ENCODE data around the gene DNPH1. TPM values are rescaled to one million over a fixed set of nuclear protein-coding genes. Genes with fewer than 3 reads are reported as not detected.

Gene DNPH1
- total and polyA plus RNA-seq, 9 of the 15 experiments (the other 6 are each of a cell fraction or from before 2014, with no cell fraction given), result 7.3 to 300 (median 68.7) TPM

- no TSS peak for BruUV-seq (replicated peaks)
- ATAC-seq (no peak), DNase-seq (ENCODE audit: extremely low read depth in 1 of 4, low spot score in 3 of 4) (no peak), FAIRE-seq (no peak)
- H3K79me2 ChIP-seq (ENCODE audit: control insufficient read depth, insufficient read depth, low read length), result no peaks in the 10 kb centered on the region
- no peaks in the 10 kb centered on the region for H3K36me3 ChIP-seq (ENCODE audit: control insufficient read depth, insufficient read depth, low read length)
- intact Hi-C loops (cut with micrococcal nuclease) (no loop called here), in situ Hi-C loops (cut with MboI) (no loop called here)
- no peak overlapping the region for H3K4me3 ChIP-seq
- TF ChIP-seq ADNP (tag; IDR thresholded peaks at IDR 0.05) (0 out of 2 replicates have a peak, but pooled peaks have one; percentile 23), RBM25 (IDR thresholded peaks at IDR 0.05; ENCODE audit: low read depth, low read length, severe bottlenecking) (peak; percentile 50), CBX3 (IDR thresholded peaks at IDR 0.05; ENCODE audit: borderline replicate concordance in 1 of 2, low read length in 2 of 2) (peak in 1 of 2 experiments; percentile 77; a peak in 2 of 3 replicates), ZFP30 (CRISPR knock-in tag; IDR thresholded peaks at IDR 0.05; ENCODE audit: borderline replicate concordance) (peak; percentile 83; the same call in 1 of the 2 replicates), TRIM28 (IDR thresholded peaks at IDR 0.05) (0 out of 2 replicates have a peak, but pooled peaks have one; percentile 28), HDAC1 (IDR thresholded peaks at IDR 0.05) (no peak), NFIC (IDR thresholded peaks at IDR 0.05) (no peak), NBN (IDR thresholded peaks at IDR 0.05; ENCODE audit: low read depth) (no peak), SNRNP70 (optimal IDR thresholded peaks at IDR 0.05; ENCODE audit: low read depth, low read length) (no peak), SLC30A9 (CRISPR knock-in tag; IDR thresholded peaks at IDR 0.05) (no peak), FOXK2 (conservative IDR thresholded peaks at IDR 0.05 in 1 of 2, IDR thresholded peaks at IDR 0.05 in 1 of 2; ENCODE audit: low read depth in 2 of 2) (no peak), NUFIP1 (IDR thresholded peaks at IDR 0.05; ENCODE audit: partially characterized antibody) (no peak), XRCC4 (IDR thresholded peaks at IDR 0.05; ENCODE audit: extremely low read depth, insufficient read depth, insufficient read length) (no peak)
- 0 out of 2 replicates have a peak, but pooled peaks cover 4% of the 10 kb centered on the region for H4K20me1 ChIP-seq (replicated peaks; ENCODE audit: control insufficient read depth, insufficient read depth, low read length)
- peaks cover 33 to 44% of the 10 kb centered on the region in 2 experiments for H3K27me3 ChIP-seq (ENCODE audit: control insufficient read depth in 2 of 2, insufficient read depth in 2 of 2, low read length in 2 of 2)
- peaks cover 3% of the 10 kb centered on the region; the same call in 1 of the 2 replicates for H3K9me3 ChIP-seq (replicated peaks; ENCODE audit: control insufficient read depth, insufficient read depth, low read depth, low read length)
- H2AFZ ChIP-seq (ENCODE audit: low read depth, low read length), result no peak overlapping the region
- H3K9me1 ChIP-seq (ENCODE audit: control insufficient read depth, insufficient read depth, low read length), result no peaks in the 10 kb centered on the region
- H3K27ac ChIP-seq (ENCODE audit: extremely low read depth, low read depth, low read length), result no peak overlapping the region
- ChIA-PET CTCF (ENCODE audit: low intra/inter-chr PET ratio) (no interaction called here), POLR2A (interaction anchor here (0.6 to 1.8 kb wide), 3 partner anchors 9 to 1034 kb away, joined by 3 to 8 read pairs (median 7); partner anchors contain the start of gene DNPH1)
- no peak overlapping the region for H3K9ac ChIP-seq (ENCODE audit: insufficient read depth in 1 of 2, low read depth in 2 of 2, low read length in 2 of 2)
- no peak overlapping the region for H3K4me2 ChIP-seq (ENCODE audit: insufficient read depth, low read length)
- H3K4me1 ChIP-seq (replicated peaks in 1 of 2; ENCODE audit: control insufficient read depth in 2 of 2, insufficient read depth in 2 of 2, low read length in 2 of 2), result peaks cover 0 to 7% of the 10 kb centered on the region in 2 experiments; a peak in 2 of 5 replicates
- WGBS (ENCODE audit: insufficient coverage, low coverage, missing lambda C conversion rate), result 3% methylated on average over 2 of the region's 2 CpGs
Measured at GRCh38 chr6:43239054-43239453, 9.8 kb upstream of the DNPH1 start.
